H1 (cell line): ENCODE results near the gene LURAP1L. TPM values are rescaled to one million over a fixed set of nuclear protein-coding genes. Genes with fewer than 3 reads are reported as not detected.

ENCODE experiments used
- SP4 ChIP-seq: IDR thresholded peaks from 2 replicates; pipeline ENCODE4 v1.6.1; 2012; ENCODE audit warnings: low read length, inconsistent platforms
- polyA plus RNA-seq, 7 experiments: library from polyadenylated mRNA; depleted of rRNA in 3 of 7; stranded (reverse) in 5 of 7; unstranded in 2 of 7; fragments of >200 nt in 5 of 7; fragments of 200-250 nt in 2 of 7; gene quantifications; 1 replicate in 5 of 7; 2 replicates in 1 of 7; 4 replicates in 1 of 7; pipeline versions ENCODE4 v1.2.1 to v1.2.3, GENCODE V29; 2011 to 2013; ENCODE audit warnings: missing spikeins in 2 of 7, mixed read lengths in 2 of 7
- total RNA-seq: library from RNA; stranded (reverse); fragmentation: NEBNext Ultra II Directional; extraction: Animal tissue kit (Norgen Biotek cat#: 25700); gene quantifications from 2 replicates; pipeline ENCODE4 v1.2.1, GENCODE V29; 2021

LURAP1L gene
- total and polyA plus RNA-seq, 2 of the 8 experiments (the other 6 are each of a cell fraction or from before 2014, with no cell fraction given), result 0.63 to 1.2 TPM

DNA sequence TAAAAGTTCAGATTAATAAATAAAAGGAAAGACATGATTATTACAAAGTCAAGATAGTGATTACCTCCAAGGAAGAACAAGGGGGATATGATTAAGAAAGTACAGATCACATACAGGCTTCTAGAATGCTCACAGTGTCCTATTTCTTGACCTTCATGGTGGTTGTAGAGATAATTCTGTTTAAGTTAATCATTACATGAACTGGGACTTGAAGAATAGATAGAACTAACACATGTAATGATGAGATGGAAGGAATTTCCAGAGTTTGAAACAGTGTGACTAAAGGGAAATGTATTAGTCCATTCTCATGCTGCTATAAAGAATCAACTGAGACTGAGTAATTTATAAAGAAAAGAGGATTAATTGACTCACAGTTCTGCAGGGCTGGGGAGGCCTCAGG, 72.7 kb downstream of the LURAP1L start (continued):
- TF ChIP-seq SP4, result no peak
